GM12874 (cell line): ENCODE data around the gene CDYL2.

ENCODE experiments used
- TF ChIP-seq, protein P1 (sequence below): IDR thresholded peaks from 2 replicates; pipeline ENCODE4 v1.5.1; 2011; ENCODE audit warnings: low read depth, mild to moderate bottlenecking, control low read depth, low read length, moderate library complexity; ENCODE audit not compliant: insufficient read depth

Gene CDYL2

DNA sequence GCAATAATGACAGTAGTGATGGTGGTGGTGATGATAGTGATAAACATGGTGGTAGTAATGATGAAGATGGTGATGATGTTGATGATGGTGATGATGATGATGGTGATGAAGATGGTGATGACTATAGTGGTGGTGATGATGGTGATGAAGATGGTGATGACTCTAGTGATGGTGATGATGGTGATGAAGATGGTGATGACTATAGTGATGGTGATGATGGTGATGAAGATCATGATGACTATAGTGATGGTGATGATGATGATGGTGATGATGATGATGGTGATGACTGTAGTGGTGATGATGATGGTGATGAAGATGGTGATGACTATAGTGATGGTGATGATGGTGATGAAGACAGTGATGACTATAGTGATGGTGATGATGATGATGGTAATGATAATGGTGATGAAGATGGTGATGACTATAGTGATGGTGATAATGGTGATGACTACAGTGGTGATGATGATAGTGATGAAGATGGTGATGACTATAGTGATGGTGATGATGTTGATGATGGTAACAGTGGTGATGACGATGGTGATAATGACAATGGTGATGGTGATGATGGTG lies 228.0 kb downstream of the CDYL2 start:
- TF ChIP-seq, protein P1, sequence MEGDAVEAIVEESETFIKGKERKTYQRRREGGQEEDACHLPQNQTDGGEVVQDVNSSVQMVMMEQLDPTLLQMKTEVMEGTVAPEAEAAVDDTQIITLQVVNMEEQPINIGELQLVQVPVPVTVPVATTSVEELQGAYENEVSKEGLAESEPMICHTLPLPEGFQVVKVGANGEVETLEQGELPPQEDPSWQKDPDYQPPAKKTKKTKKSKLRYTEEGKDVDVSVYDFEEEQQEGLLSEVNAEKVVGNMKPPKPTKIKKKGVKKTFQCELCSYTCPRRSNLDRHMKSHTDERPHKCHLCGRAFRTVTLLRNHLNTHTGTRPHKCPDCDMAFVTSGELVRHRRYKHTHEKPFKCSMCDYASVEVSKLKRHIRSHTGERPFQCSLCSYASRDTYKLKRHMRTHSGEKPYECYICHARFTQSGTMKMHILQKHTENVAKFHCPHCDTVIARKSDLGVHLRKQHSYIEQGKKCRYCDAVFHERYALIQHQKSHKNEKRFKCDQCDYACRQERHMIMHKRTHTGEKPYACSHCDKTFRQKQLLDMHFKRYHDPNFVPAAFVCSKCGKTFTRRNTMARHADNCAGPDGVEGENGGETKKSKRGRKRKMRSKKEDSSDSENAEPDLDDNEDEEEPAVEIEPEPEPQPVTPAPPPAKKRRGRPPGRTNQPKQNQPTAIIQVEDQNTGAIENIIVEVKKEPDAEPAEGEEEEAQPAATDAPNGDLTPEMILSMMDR, result no peak

DNA sequence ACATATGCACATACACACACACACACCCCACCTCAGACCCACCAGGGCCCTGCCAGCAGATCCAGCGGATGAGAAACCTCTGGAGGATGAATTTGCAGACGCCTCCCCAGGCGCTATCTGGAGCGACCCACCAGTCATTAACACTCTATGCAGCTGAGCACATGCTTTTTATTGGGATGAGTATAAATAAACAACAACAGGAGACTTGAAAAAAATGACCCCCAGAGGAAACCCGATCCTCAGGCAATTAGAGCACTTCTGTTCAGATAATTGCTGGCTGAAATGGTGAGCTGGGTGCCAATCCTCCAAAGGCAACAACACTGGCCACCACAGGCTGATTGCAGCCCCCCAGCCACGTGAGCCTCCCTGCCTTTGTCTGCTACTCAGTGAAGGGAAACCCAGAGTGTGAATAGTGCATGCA lies 230.7 kb downstream of the CDYL2 start:
- TF ChIP-seq, protein P1, result no peak

DNA sequence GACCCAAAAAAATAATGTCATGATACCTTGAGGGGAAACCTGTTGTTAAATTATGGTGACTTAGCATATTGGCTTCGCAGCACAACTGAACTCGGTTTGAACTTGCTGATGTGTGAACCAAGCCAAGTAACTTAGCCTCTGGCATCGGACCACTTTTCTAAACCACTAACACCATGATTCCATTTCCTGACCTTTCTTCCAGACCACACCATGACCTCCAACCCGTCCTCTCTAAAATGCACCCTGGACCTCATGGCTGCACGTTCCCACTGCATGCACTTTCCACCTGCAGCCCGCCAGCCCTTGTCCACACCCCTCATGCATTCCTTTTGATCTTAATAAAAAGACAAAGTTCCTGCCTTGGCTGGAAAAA lies 234.3 kb downstream of the CDYL2 start:
- TF ChIP-seq, protein P1, result no peak

DNA sequence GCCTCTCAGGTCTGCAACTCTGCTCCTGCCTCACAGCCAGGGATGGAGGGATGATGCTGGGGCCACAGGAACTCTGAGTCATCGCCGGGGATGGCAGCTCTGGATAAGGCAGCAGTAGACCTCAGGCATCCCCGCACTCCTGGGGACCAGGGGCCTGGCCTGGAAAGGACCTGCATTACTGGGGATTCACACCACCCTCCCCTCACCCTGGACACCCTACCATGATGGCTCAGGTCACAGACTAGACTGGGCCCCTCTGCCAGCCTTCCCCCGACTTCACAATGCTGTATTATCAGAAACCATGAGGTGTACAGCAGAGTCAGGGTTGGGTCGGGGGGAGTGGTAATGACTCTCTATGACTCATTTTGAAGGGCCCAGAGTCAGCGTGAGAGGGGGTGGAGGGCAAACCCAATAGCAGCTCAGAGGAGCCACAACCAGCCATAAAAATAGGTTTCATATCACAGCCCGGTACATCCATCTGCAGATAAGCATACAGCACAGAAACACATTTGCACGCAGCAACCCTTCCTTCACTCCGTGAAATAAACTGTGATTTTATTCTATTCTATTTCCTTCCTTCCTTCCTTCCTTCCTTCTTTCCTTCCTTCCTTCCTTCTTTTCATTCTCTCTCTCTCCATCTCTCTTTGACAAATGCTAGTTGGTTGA lies 234.8 kb downstream of the CDYL2 start:
- TF ChIP-seq, protein P1, result no peak

DNA sequence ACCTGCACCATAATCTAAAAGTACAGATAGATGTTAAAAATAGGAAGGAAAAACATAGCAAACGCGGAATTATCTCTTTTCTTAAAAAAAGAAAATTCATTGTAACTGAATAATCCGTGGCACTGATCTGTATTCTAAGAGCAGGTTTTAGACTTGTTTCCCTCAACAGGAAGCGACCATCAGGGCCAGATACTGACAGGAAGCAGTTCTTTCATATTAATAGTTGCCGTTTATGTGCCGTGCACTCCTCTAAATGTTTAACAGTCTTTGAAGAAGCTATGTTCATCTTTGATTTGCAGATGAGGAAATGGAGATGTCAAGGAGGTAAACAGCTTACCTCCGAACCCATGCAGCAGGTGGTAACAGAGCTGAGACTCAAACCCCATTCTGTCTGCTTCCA lies 240.0 kb downstream of the CDYL2 start:
- TF ChIP-seq, protein P1, result no peak

DNA sequence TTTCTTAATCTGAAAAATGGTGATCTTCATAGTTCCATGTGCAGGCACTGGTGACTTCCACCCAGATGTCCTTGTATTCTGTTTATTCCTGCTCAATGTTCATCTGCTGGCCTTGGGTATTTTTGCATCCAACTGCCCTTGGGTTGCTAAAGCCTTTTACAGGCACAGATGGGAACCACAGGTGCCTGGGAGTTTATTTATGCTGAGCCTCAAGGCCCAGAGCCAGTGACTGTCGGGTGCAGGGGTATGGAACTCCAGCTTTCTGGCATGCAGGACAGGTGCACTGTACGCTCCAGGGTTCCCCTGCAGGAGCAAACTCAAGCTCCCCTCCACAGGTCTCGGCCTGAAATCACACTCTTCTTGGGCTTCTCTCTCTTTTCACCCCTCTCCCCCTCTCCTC lies 241.3 kb downstream of the CDYL2 start:
- TF ChIP-seq, protein P1, result no peak

DNA sequence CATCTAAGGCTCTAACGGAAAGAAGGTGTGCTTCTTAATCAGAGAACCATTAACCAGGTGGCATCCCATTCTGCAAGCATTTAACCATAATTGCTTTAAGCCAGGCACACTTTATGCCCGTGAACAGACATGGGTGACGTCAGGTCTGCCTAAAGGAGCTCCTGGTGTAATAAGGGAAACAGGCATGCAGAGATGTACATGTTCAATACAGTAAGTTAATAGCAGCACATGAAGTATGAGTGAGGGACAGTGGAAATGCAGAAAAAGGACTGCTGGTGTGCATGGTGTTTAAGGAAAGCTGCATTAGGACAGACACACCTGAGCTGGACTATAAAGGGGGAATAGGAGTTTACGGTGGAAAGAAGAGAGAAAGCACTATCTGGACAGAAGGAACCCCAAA lies 245.0 kb downstream of the CDYL2 start:
- TF ChIP-seq, protein P1, result no peak

DNA sequence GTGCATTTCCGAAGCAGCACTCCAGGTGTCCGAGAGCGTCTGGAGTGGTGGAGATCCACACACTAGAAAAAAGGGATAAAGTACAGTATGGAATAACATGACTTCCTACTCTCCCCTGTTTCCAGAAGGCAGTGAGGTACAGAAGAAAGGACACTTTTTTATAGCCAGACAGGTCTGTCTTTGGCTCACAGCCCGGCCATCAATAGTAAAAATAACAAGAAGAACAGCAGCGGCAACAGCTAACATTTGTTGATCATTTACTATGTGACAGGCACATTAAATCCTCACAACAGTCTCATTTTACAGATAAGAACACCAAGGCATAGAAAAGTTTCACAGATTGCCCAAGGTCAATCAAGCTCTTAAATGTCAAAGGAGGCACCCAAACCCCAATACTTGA lies 247.4 kb downstream of the CDYL2 start:
- TF ChIP-seq, protein P1, result no peak
